PC-9 (cell line): ENCODE measurements around the gene ANKS1B. TPM values are rescaled to one million over a fixed set of nuclear protein-coding genes. Genes with fewer than 3 reads are reported as not detected.

ENCODE experiments used
- BruUV-seq: library from RNA; stranded (reverse); fragments of 400-500 nt; replicated peaks from 2 replicates; lab custom pipeline; 2021; lab: Mats Ljungman, UMichigan
- CTCF ChIA-PET: fragments of 300-600 bp; sonication (Branson Sonifier 250); formaldehyde crosslinking; loops from one replicate; lab custom pipeline; 2022; ENCODE audit warnings: antibody characterized with exemption; lab: Charles Lee
- POLR2A ChIA-PET: fragments of 300-600 bp; sonication (Branson Sonifier 250); formaldehyde crosslinking; loops from one replicate; lab custom pipeline; 2022; ENCODE audit warnings: antibody characterized with exemption; ENCODE audit not compliant: unreplicated experiment; lab: Charles Lee
- DNase-seq, 2 experiments: peaks; one replicate each; pipeline versions ENCODE4 v3.0.0 to v3.0.0-alpha.2; 2015 to 2022; ENCODE audit warnings: mixed read lengths in 1 of 2
- H2AFZ ChIP-seq: fragments of 200-600 bp; sonication (generic); 2 replicates; pipeline ENCODE4 v1.8.1; 2017; ENCODE audit warnings: antibody characterized with exemption
- H3F3A ChIP-seq: fragments of 200-600 bp; sonication (generic); 2 replicates; pipeline ENCODE4 v1.8.1; 2017; ENCODE audit warnings: antibody characterized with exemption, mild to moderate bottlenecking, low read depth; ENCODE audit not compliant: insufficient read depth
- H3K27ac ChIP-seq: fragments of 200-600 bp; sonication (generic); 2 replicates; pipeline ENCODE4 v1.6.1; 2016; ENCODE audit warnings: mixed run types
- H3K27me3 ChIP-seq: fragments of 200-600 bp; sonication (generic); 2 replicates; pipeline ENCODE4 v1.6.1; 2016; ENCODE audit warnings: low read depth, mixed run types; ENCODE audit not compliant: insufficient read depth
- H3K36me3 ChIP-seq: fragments of 200-600 bp; sonication (generic); 2 replicates; pipeline ENCODE4 v1.6.1; 2016; ENCODE audit warnings: low read depth, mixed run types
- H3K4me1 ChIP-seq: fragments of 200-600 bp; sonication (generic); replicated peaks from 2 replicates; pipeline ENCODE4 v1.6.1; 2016; ENCODE audit warnings: mixed run types; ENCODE audit not compliant: insufficient read depth
- H3K4me2 ChIP-seq: fragments of 200-600 bp; sonication (generic); 2 replicates; pipeline ENCODE4 v1.6.1; 2017; ENCODE audit warnings: mixed run types
- H3K4me3 ChIP-seq: fragments of 200-600 bp; sonication (generic); 2 replicates; pipeline ENCODE4 v1.6.1; 2016; ENCODE audit warnings: mixed run types
- H3K79me2 ChIP-seq: fragments of 200-600 bp; sonication (generic); 2 replicates; pipeline ENCODE4 v1.6.1; 2017; ENCODE audit warnings: low read depth, mixed run types
- H3K9me2 ChIP-seq: fragments of 200-600 bp; sonication (generic); 2 replicates; pipeline ENCODE4 v1.8.1; 2017; ENCODE audit warnings: mild to moderate bottlenecking; ENCODE audit not compliant: insufficient read depth
- H3K9me3 ChIP-seq: fragments of 200-600 bp; sonication (generic); 2 replicates; pipeline ENCODE4 v1.8.1; 2016; ENCODE audit warnings: low read depth; ENCODE audit not compliant: insufficient read depth
- H4K20me1 ChIP-seq: fragments of 200-600 bp; sonication (generic); 2 replicates; pipeline ENCODE4 v1.8.1; 2017; ENCODE audit not compliant: insufficient read depth
- EZH2 ChIP-seq: fragments of 200-600 bp; sonication (generic); IDR thresholded peaks from 2 replicates; pipeline ENCODE4 v1.8.0; 2017; ENCODE audit warnings: antibody characterized with exemption, low read depth
- intact Hi-C: fragments of 100-400 bp; cut with micrococcal nuclease; formaldehyde crosslinking; loops from one replicate; pipeline ENCODE4 v1.10.0; 2022; ENCODE audit not compliant: unreplicated experiment
- total RNA-seq: library from RNA; stranded (reverse); gene quantifications from 2 replicates; pipeline ENCODE4 v1.2.3, GENCODE V29; 2021
- TF ChIP-seq, protein P1 (sequence below): fragments of 200-600 bp; sonication (generic); conservative IDR thresholded peaks from 2 replicates; pipeline ENCODE4 v1.6.1; 2017; ENCODE audit warnings: mixed run types, antibody characterized with exemption, mild to moderate bottlenecking, moderate library complexity

Gene ANKS1B
- total RNA-seq, 1 experiment from 2014 or later, result not detected

DNA sequence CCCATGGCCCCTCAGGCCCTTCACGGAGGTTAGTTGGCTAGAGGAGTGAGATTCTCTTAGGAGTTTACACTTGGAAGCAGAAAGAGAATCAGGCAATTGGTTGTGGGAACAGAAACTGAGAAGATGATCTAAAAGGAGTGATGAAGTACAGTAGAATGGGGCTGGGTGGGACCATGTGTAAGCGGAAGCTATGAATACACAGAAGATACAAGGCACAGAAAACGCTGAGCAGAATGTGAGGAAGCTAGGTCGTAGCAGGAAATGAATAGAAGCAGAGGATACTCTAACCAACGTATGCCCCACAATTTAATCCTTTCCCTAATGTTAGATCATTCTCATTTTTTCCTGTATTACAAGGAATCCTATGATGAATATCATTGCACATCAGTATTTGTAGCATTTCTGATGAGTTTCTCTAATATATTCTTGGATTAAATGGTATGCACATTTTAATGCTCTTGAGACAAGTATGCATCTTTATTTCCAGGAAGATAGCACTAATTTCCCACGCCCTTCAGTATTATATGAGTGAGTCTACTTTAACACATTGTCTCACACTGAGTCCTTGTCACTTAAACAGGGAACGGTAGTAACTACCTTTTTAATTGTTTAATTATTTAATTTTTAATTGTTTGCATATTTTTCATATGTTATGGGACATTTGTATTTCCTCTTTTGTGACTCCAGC is 1066.4 kb downstream of the ANKS1B start:
- Histone ChIP-seq H4K20me1 (no peaks in the 10 kb centered on the region), H3K4me3 (no peak overlapping the region), H3K9me3 (no peaks in the 10 kb centered on the region), H3K4me2 (no peak overlapping the region), H3K27ac (no peak overlapping the region), H3K36me3 (no peaks in the 10 kb centered on the region), H3K27me3 (peaks cover 10% of the 10 kb centered on the region; the same call in 1 of the 2 replicates), H3K9me2 (no peaks in the 10 kb centered on the region), H2AFZ (no peak overlapping the region), H3K4me1 (no peaks in the 10 kb centered on the region), H3K79me2 (no peaks in the 10 kb centered on the region), H3F3A (no peaks in the 10 kb centered on the region)
- intact Hi-C loops, result no loop called here
- TF ChIP-seq, protein P1, sequence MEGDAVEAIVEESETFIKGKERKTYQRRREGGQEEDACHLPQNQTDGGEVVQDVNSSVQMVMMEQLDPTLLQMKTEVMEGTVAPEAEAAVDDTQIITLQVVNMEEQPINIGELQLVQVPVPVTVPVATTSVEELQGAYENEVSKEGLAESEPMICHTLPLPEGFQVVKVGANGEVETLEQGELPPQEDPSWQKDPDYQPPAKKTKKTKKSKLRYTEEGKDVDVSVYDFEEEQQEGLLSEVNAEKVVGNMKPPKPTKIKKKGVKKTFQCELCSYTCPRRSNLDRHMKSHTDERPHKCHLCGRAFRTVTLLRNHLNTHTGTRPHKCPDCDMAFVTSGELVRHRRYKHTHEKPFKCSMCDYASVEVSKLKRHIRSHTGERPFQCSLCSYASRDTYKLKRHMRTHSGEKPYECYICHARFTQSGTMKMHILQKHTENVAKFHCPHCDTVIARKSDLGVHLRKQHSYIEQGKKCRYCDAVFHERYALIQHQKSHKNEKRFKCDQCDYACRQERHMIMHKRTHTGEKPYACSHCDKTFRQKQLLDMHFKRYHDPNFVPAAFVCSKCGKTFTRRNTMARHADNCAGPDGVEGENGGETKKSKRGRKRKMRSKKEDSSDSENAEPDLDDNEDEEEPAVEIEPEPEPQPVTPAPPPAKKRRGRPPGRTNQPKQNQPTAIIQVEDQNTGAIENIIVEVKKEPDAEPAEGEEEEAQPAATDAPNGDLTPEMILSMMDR, result no peak
- TF ChIP-seq EZH2, result no peak
- BruUV-seq, result no TSS peak
- CTCF ChIA-PET, result no interaction called here
- no peak for DNase-seq
- POLR2A ChIA-PET, result no interaction called here

DNA sequence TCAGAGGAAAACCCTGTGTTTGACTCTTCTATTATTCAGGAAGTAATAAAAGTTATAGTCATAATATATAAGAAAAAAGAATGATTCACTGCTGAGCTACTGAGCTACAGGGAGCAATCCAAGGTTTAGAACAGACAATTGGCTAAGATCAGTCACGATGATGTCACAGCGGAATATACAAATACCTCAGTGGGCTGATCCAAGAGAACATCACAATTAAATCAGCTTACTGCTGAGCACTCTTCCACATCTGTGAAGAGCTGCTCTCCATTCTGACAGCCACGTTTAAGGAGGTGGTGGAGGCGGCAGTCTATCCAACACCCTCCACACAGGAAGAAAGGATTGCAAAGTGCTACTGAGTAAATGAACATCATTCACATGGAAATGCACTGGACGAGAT is 1068.6 kb downstream of the ANKS1B start:
- Histone ChIP-seq H3K79me2 (no peaks in the 10 kb centered on the region), H3F3A (no peaks in the 10 kb centered on the region), H3K36me3 (no peaks in the 10 kb centered on the region), H4K20me1 (no peaks in the 10 kb centered on the region), H3K9me3 (no peaks in the 10 kb centered on the region), H3K27me3 (peaks cover 10% of the 10 kb centered on the region; the same call in 1 of the 2 replicates), H3K4me2 (no peak overlapping the region), H3K27ac (no peak overlapping the region), H2AFZ (no peak overlapping the region), H3K9me2 (no peaks in the 10 kb centered on the region), H3K4me1 (no peaks in the 10 kb centered on the region), H3K4me3 (no peak overlapping the region)
- TF ChIP-seq, protein P1, result no peak
- TF ChIP-seq EZH2, result no peak
- no peak for DNase-seq
- intact Hi-C loops, result no loop called here
- ChIA-PET POLR2A (no interaction called here), CTCF (no interaction called here)
- BruUV-seq, result no TSS peak

DNA sequence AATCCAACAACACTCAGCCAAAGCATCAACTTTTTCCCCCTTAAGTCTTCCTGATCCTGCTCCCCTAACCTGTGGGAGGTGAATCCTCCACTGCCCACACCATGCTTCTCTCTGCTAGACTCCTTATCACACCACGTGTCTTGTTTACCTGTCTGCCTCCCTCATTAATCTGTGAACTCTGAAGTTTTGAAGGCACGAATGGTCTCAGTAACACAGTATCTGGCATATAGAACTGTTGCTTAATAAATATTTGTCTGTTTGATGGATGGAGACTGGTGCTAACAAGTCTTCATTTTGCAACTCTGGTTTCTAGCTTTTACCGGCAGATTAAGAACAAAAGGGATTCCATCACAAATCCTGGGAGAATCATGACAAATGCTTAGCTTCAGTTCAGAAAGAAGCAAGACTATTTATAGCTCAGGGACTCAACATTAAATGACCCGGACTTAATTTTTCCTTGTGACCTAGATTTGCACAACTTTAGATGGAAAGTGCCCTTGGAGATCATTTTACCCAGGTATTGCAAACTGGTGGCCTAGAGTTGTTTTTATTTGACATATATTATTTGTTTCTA is 1072.2 kb downstream of the ANKS1B start:
- no peak overlapping the region for H2AFZ ChIP-seq
- H4K20me1 ChIP-seq, result no peaks in the 10 kb centered on the region
- H3K9me2 ChIP-seq, result no peaks in the 10 kb centered on the region
- no peaks in the 10 kb centered on the region for H3K4me1 ChIP-seq
- POLR2A ChIA-PET, result no interaction called here
- H3K79me2 ChIP-seq, result no peaks in the 10 kb centered on the region
- H3K9me3 ChIP-seq, result no peaks in the 10 kb centered on the region
- H3K4me3 ChIP-seq, result no peak overlapping the region
- no peak overlapping the region for H3K27ac ChIP-seq
- intact Hi-C loops, result no loop called here
- no peak for DNase-seq
- no TSS peak for BruUV-seq
- CTCF ChIA-PET, result no interaction called here
- H3K27me3 ChIP-seq, result 0 out of 2 replicates have a peak, but pooled peaks cover 6% of the 10 kb centered on the region
- no peak overlapping the region for H3K4me2 ChIP-seq
- TF ChIP-seq EZH2, result no peak
- TF ChIP-seq, protein P1, result no peak
- no peaks in the 10 kb centered on the region for H3F3A ChIP-seq
- no peaks in the 10 kb centered on the region for H3K36me3 ChIP-seq
